Esophagus squamous epithelium (tissue), 5 donors: Measurements from ENCODE around the gene PPP1R9A. TPM values are rescaled to one million over a fixed set of nuclear protein-coding genes. Genes with fewer than 3 reads are reported as not detected.

Experiments
- DNase-seq: peaks from one replicate; lab custom pipeline; 2025; lab: John Stamatoyannopoulos, UW
- H3K27ac ChIP-seq, 4 donors: fragments of 200-600 bp; sonication (generic); one replicate each; pipeline ENCODE4 v1.5.1; 2016 to 2019; ENCODE audit warnings: mild to moderate bottlenecking in 1 of 4
- H3K27me3 ChIP-seq, 4 donors: fragments of 200-600 bp; sonication (generic); 1 replicate in 3 of 4; 2 replicates in 1 of 4; pipeline versions ENCODE4 v1.5.1 to v1.6.0; 2017 to 2021; ENCODE audit warnings: antibody characterized with exemption in 1 of 4
- H3K36me3 ChIP-seq, 3 donors: fragments of 200-600 bp; sonication (generic); one replicate each; pipeline ENCODE4 v1.5.1; 2016 to 2019
- H3K4me1 ChIP-seq, 3 donors: fragments of 200-600 bp; sonication (generic); one replicate each; pipeline ENCODE4 v1.5.1; 2017 to 2019
- H3K4me3 ChIP-seq, 4 donors: fragments of 200-600 bp; sonication (generic); 1 replicate in 3 of 4; 2 replicates in 1 of 4; pipeline ENCODE4 v1.5.1; 2016 to 2019; ENCODE audit warnings: mild to moderate bottlenecking in 2 of 4, moderate library complexity in 1 of 4
- H3K9me3 ChIP-seq, 3 donors: fragments of 200-600 bp; sonication (generic); one replicate each; pipeline ENCODE4 v1.5.1; 2016 to 2019
- POLR2A ChIP-seq, 4 donors: fragments of 450-650 bp; IDR thresholded peaks; one replicate each; pipeline ENCODE4 v1.6.1; 2017; ENCODE audit warnings: antibody characterized with exemption in 4 of 4, mild to moderate bottlenecking in 4 of 4, moderate library complexity in 3 of 4
- WGBS, 2 donors: methylation state at CpG; one replicate each; pipeline ENCODE4 v1.1.5; 2018; 5-methylcytosine and 5-hydroxymethylcytosine counted together
- intact Hi-C: fragments of 100-400 bp; cut with DNase I; formaldehyde crosslinking; loops from one replicate; pipeline ENCODE4 v1.15.0; 2022
- total RNA-seq, 4 donors: library from RNA; depleted of rRNA; stranded (reverse); fragments of >200 nt; gene quantifications; one replicate each; pipeline ENCODE4 v1.1.0, GENCODE V29; 2016
- TF ChIP-seq, protein P1 (sequence below), 6 experiments: fragments of 450-650 bp in 4 of 6; fragments of 200-600 bp in 2 of 6; sonication (generic) in 2 of 6; IDR thresholded peaks; one replicate each; pipeline ENCODE4 v1.5.1; 2016 to 2019; ENCODE audit warnings: antibody characterized with exemption in 6 of 6, mild to moderate bottlenecking in 4 of 6, moderate library complexity in 4 of 6
- donor health status: DM: yes; HTN: yes; CAD: no.

Gene PPP1R9A
- total RNA-seq, 4 donors from 2014 or later, result 0.04 to 6.3 (median 1.0) TPM

- H3K9me3 ChIP-seq, result no peaks in the 10 kb centered on the region
- H3K4me1 ChIP-seq, result no peaks in the 10 kb centered on the region
- H3K27me3 ChIP-seq, result no peaks in the 10 kb centered on the region
- no peak overlapping the region for H3K4me3 ChIP-seq
- no peaks in the 10 kb centered on the region for H3K36me3 ChIP-seq
- TF ChIP-seq POLR2A (IDR thresholded peaks at IDR 0.05), result no peak
- TF ChIP-seq, protein P1, sequence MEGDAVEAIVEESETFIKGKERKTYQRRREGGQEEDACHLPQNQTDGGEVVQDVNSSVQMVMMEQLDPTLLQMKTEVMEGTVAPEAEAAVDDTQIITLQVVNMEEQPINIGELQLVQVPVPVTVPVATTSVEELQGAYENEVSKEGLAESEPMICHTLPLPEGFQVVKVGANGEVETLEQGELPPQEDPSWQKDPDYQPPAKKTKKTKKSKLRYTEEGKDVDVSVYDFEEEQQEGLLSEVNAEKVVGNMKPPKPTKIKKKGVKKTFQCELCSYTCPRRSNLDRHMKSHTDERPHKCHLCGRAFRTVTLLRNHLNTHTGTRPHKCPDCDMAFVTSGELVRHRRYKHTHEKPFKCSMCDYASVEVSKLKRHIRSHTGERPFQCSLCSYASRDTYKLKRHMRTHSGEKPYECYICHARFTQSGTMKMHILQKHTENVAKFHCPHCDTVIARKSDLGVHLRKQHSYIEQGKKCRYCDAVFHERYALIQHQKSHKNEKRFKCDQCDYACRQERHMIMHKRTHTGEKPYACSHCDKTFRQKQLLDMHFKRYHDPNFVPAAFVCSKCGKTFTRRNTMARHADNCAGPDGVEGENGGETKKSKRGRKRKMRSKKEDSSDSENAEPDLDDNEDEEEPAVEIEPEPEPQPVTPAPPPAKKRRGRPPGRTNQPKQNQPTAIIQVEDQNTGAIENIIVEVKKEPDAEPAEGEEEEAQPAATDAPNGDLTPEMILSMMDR (IDR thresholded peaks at IDR 0.05), result no peak
- H3K27ac ChIP-seq, result no peak overlapping the region
- DNase-seq, result no peak
- intact Hi-C loops, result no loop called here
Observed at GRCh38 chr7:94939395-94939794, 32.0 kb downstream of the PPP1R9A start.

- no peaks in the 10 kb centered on the region for H3K4me1 ChIP-seq
- no peak for DNase-seq
- H3K27me3 ChIP-seq, result no peaks in the 10 kb centered on the region
- H3K4me3 ChIP-seq, result no peak overlapping the region
- H3K9me3 ChIP-seq, result no peaks in the 10 kb centered on the region
- H3K36me3 ChIP-seq, result no peaks in the 10 kb centered on the region
- no peak overlapping the region for H3K27ac ChIP-seq
- no peak for TF ChIP-seq POLR2A (IDR thresholded peaks at IDR 0.05)
- TF ChIP-seq, protein P1 (IDR thresholded peaks at IDR 0.05), result no peak
- intact Hi-C loops, result no loop called here
Observed at GRCh38 chr7:94940241-94940640, 32.8 kb downstream of the PPP1R9A start.

DNA sequence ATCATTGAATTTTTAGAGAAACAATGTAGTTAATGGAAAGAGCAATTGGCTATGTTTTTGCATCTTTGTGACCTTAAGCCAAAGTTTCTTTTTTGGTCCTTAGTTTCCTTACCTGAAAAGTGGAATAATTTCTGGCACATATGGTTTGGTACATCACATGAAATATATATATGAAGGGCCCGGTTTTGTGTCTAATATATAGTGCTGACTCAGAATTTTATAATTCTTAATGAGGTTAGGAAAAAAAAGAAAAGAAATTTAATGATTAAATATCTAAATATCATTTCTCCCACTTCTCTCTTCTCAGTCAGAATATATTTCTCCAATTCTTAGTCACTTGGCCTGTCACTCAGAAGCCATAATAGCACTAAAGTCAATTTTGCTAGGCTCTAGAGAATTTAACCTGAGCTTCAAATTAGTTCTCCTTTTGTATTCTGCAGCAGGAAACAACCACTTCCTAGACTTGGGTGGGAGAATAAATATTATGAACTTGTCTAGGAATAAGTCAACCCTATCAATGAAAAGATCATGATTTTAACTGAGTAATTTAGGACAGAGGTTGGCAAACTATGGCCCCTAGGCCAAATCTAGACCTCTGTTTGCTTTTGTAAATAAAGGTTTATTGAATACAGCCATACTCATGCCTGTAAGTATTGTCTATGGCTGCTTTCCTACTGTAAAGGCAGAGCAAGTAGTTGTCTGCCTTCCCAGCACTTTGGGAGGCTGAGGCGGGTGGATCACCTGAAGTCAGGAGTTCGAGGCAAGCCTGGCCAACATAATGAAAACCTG lies 34.6 kb downstream of the PPP1R9A start:
- H3K27ac ChIP-seq, result no peak overlapping the region
- no peaks in the 10 kb centered on the region for H3K36me3 ChIP-seq
- no peak overlapping the region for H3K4me3 ChIP-seq
- H3K9me3 ChIP-seq, result no peaks in the 10 kb centered on the region
- DNase-seq, result no peak
- H3K4me1 ChIP-seq, result no peaks in the 10 kb centered on the region
- intact Hi-C loops, result no loop called here
- TF ChIP-seq, protein P1 (IDR thresholded peaks at IDR 0.05), result no peak
- no peak for TF ChIP-seq POLR2A (IDR thresholded peaks at IDR 0.05)
- no peaks in the 10 kb centered on the region for H3K27me3 ChIP-seq
- 68 to 72% methylated on average over 3 of the region's 3 CpGs for WGBS, 2 donors

DNA sequence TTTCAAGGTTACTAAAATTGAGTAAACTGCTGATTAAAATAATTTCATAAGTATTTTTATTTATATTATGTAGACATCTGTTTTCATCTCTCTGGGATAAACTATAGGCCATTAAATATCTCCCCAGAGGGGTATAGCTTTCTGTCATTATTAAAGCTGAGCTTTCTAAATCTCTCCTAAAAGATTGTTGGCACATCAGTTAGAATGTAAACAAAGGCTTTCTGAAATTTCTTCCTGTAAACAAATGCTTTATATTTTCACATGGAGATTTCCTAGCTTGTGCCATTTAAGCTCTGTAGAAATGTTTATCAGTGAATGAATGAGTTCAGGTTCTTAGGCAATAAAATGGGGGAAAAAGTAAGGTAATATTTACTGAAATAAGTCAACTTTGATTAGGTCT lies 35.7 kb downstream of the PPP1R9A start:
- TF ChIP-seq POLR2A (IDR thresholded peaks at IDR 0.05), result no peak
- TF ChIP-seq, protein P1 (IDR thresholded peaks at IDR 0.05), result no peak
- Histone ChIP-seq H3K27ac (no peak overlapping the region), H3K9me3 (no peaks in the 10 kb centered on the region), H3K4me3 (no peak overlapping the region), H3K27me3 (no peaks in the 10 kb centered on the region), H3K36me3 (no peaks in the 10 kb centered on the region), H3K4me1 (no peaks in the 10 kb centered on the region)
- no peak for DNase-seq
- intact Hi-C loops, result no loop called here

GRCh38 chr7:94949532-94949931 lies 42.1 kb downstream of the PPP1R9A start:
- H3K27me3 ChIP-seq, result no peaks in the 10 kb centered on the region

More at GRCh38 chr7:94949532-94949931, 42.1 kb downstream of the PPP1R9A start:
- intact Hi-C loops, result no loop called here
- no peak for DNase-seq
- H3K27ac ChIP-seq, result no peak overlapping the region
- WGBS, 2 donors, result 60 to 71% methylated on average over 1 of the region's 1 CpG
- H3K36me3 ChIP-seq, result no peaks in the 10 kb centered on the region
- no peaks in the 10 kb centered on the region for H3K9me3 ChIP-seq
- H3K4me3 ChIP-seq, result no peak overlapping the region
- TF ChIP-seq, protein P1 (IDR thresholded peaks at IDR 0.05), result no peak
- TF ChIP-seq POLR2A (IDR thresholded peaks at IDR 0.05), result no peak
- H3K4me1 ChIP-seq, result no peaks in the 10 kb centered on the region
